ENCODE measurements around the gene ATG3.

ATG3 gene

DNA sequence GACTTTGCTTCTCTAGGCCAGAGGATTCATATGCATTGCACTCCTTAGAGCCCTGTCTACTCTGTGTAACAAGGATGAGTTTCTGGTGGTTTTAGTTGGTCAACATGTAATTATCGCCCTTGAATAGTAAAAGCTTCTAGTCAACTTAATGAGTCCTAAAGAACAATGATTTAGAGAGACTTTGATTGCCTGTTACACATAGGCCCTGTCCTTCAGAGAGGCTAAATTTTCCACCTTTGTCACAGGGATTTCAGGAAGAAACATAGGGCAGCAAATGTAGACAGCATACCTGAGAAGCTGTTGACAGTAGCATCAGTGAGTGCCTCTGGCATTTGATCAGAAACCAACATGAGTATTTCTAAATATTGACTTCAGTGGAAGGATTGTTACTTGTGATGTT lies 69.6 kb downstream of the ATG3 start:
- Histone ChIP-seq H3K4me3 (ENCODE audit: low read depth, low read length, poor library complexity, severe bottlenecking) (no peak overlapping the region), H3F3A (ENCODE audit: insufficient read depth, low read length) (no peaks in the 10 kb centered on the region), H3K9me2 (ENCODE audit: low read depth, low read length) (no peaks in the 10 kb centered on the region), H3K27me3 (ENCODE audit: insufficient read depth, low read length) (no peaks in the 10 kb centered on the region), H3K36me3 (ENCODE audit: insufficient read depth, low read length) (no peaks in the 10 kb centered on the region), H3K4me2 (ENCODE audit: low read length) (no peak overlapping the region), H3K79me2 (ENCODE audit: insufficient read depth, low read length) (no peaks in the 10 kb centered on the region; the same call in 1 of the 2 replicates), H3K27ac (ENCODE audit: low read depth, low read length, poor library complexity, severe bottlenecking) (no peak overlapping the region), H3K4me1 (ENCODE audit: insufficient read depth, low read length, severe bottlenecking) (peaks cover 17% of the 10 kb centered on the region), H2AFZ (ENCODE audit: low read length) (no peak overlapping the region), H3K9me3 (ENCODE audit: low read length) (no peaks in the 10 kb centered on the region), H4K20me1 (ENCODE audit: insufficient read depth, low read length) (no peaks in the 10 kb centered on the region), H3K9ac (ENCODE audit: low read length) (no peak overlapping the region)
- TF ChIP-seq, protein P1, sequence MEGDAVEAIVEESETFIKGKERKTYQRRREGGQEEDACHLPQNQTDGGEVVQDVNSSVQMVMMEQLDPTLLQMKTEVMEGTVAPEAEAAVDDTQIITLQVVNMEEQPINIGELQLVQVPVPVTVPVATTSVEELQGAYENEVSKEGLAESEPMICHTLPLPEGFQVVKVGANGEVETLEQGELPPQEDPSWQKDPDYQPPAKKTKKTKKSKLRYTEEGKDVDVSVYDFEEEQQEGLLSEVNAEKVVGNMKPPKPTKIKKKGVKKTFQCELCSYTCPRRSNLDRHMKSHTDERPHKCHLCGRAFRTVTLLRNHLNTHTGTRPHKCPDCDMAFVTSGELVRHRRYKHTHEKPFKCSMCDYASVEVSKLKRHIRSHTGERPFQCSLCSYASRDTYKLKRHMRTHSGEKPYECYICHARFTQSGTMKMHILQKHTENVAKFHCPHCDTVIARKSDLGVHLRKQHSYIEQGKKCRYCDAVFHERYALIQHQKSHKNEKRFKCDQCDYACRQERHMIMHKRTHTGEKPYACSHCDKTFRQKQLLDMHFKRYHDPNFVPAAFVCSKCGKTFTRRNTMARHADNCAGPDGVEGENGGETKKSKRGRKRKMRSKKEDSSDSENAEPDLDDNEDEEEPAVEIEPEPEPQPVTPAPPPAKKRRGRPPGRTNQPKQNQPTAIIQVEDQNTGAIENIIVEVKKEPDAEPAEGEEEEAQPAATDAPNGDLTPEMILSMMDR (IDR thresholded peaks at IDR 0.05; ENCODE audit: low read length): no peak
- TF ChIP-seq EZH2 (IDR thresholded peaks at IDR 0.05; ENCODE audit: borderline replicate concordance, low read length): no peak

DNA sequence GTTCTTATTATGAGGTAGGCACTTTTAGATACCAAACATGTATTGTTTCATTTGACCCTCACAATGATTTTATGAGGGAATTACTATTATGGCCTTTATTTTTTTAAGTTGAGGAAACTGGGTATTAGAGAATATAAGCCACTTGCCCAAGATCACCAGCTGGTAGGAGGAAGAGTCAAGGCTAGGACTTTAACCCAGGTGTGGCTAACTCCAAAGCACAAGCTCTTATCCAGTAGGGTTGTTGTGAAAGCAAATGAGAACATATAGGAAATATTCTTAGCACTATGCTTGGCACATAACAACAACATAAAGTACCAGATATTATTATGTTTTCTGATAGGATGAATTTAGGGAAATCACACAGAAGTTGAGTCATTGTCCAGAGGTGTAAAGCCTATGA lies 70.4 kb downstream of the ATG3 start:
- Histone ChIP-seq H3K4me3 (ENCODE audit: low read depth, low read length, poor library complexity, severe bottlenecking) (no peak overlapping the region), H3K9ac (ENCODE audit: low read length) (no peak overlapping the region), H3K9me2 (ENCODE audit: low read depth, low read length) (no peaks in the 10 kb centered on the region), H3K27ac (ENCODE audit: low read depth, low read length, poor library complexity, severe bottlenecking) (no peak overlapping the region), H3F3A (ENCODE audit: insufficient read depth, low read length) (no peaks in the 10 kb centered on the region), H4K20me1 (ENCODE audit: insufficient read depth, low read length) (no peaks in the 10 kb centered on the region), H3K9me3 (ENCODE audit: low read length) (no peaks in the 10 kb centered on the region), H3K79me2 (ENCODE audit: insufficient read depth, low read length) (no peaks in the 10 kb centered on the region; the same call in 1 of the 2 replicates), H2AFZ (ENCODE audit: low read length) (no peak overlapping the region), H3K4me1 (ENCODE audit: insufficient read depth, low read length, severe bottlenecking) (peaks cover 10% of the 10 kb centered on the region), H3K36me3 (ENCODE audit: insufficient read depth, low read length) (no peaks in the 10 kb centered on the region), H3K27me3 (ENCODE audit: insufficient read depth, low read length) (no peaks in the 10 kb centered on the region), H3K4me2 (ENCODE audit: low read length) (no peak overlapping the region)
- TF ChIP-seq EZH2 (IDR thresholded peaks at IDR 0.05; ENCODE audit: borderline replicate concordance, low read length): no peak
- TF ChIP-seq, protein P1 (IDR thresholded peaks at IDR 0.05; ENCODE audit: low read length): no peak

DNA sequence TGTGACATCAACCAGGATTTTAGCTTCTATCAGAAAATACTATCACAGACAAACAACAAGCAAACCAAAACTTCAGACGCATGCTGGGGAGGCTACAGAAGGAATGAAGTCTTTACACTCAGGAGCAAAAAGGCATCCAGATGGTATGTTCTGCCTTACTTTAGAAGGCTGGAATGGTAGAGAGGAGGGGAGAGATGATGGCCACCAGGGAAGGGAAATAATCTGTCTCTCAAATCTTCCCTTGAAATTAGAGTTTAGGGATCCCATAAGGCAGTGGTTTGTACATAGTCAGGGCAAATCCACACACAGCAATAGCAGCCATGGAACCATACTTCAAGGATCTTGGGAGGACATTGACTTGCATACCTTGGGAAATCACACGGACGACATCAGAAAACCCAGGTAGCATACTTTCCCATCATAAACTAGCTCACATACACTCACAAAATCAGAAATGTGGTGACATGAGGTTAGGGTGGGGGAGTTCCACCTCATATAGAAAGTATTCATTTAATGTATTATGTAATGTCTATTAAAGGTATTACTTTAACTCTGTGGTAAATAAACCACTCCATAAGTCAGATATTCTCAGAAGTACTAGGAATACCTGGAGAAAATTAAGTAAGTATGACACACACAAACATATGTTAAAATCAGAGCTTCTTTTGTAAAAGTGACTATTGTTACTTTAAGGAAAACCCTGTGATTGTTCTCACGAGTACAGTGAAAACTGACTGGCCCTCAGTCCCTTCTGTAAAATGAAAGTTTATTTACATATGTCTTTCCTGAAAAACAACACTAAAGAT lies 71.9 kb downstream of the ATG3 start:
- H3K27ac ChIP-seq (ENCODE audit: low read depth, low read length, poor library complexity, severe bottlenecking): no peak overlapping the region
- H3F3A ChIP-seq (ENCODE audit: insufficient read depth, low read length): no peaks in the 10 kb centered on the region
- H3K4me3 ChIP-seq (ENCODE audit: low read depth, low read length, poor library complexity, severe bottlenecking): no peak overlapping the region
- no peak overlapping the region for H3K9ac ChIP-seq (ENCODE audit: low read length)
- H3K79me2 ChIP-seq (ENCODE audit: insufficient read depth, low read length): no peaks in the 10 kb centered on the region; the same call in 1 of the 2 replicates
- no peaks in the 10 kb centered on the region for H3K9me2 ChIP-seq (ENCODE audit: low read depth, low read length)
- H3K4me2 ChIP-seq (ENCODE audit: low read length): no peak overlapping the region
- H3K36me3 ChIP-seq (ENCODE audit: insufficient read depth, low read length): no peaks in the 10 kb centered on the region
- TF ChIP-seq EZH2 (IDR thresholded peaks at IDR 0.05; ENCODE audit: borderline replicate concordance, low read length): no peak
- TF ChIP-seq, protein P1 (IDR thresholded peaks at IDR 0.05; ENCODE audit: low read length): no peak
- H3K4me1 ChIP-seq (ENCODE audit: insufficient read depth, low read length, severe bottlenecking): peaks cover 5% of the 10 kb centered on the region
- no peaks in the 10 kb centered on the region for H3K9me3 ChIP-seq (ENCODE audit: low read length)
- H2AFZ ChIP-seq (ENCODE audit: low read length): no peak overlapping the region
- H4K20me1 ChIP-seq (ENCODE audit: insufficient read depth, low read length): no peaks in the 10 kb centered on the region
- no peaks in the 10 kb centered on the region for H3K27me3 ChIP-seq (ENCODE audit: insufficient read depth, low read length)

Measured in OCI-LY1 (cell line).